Naive thymus-derived CD4-positive, alpha-beta T cell (primary cell): Measurements from ENCODE around the gene ITSN2. TPM values are rescaled to one million over a fixed set of nuclear protein-coding genes. Genes with fewer than 3 reads are reported as not detected.
A peak's percentile ranks its signal among the peaks of the same experiment; 100 is the strongest.

ENCODE experiments used
- ATAC-seq: fragments of 150-1000 bp; cut with Tn5 transposase; 2 replicates; pipeline ENCODE4 v1.10.0; 2021; ENCODE audit warnings: mild to moderate bottlenecking, moderate library complexity
- CTCF ChIA-PET: fragments of 350-600 bp; sonication (Branson Sonifier 250); formaldehyde crosslinking; loops from one replicate; lab custom pipeline; 2021; ENCODE audit warnings: antibody characterized with exemption; lab: Charles Lee
- POLR2A ChIA-PET: fragments of 350-600 bp; sonication (Branson Sonifier 250); formaldehyde crosslinking; loops from one replicate; lab custom pipeline; 2021; ENCODE audit warnings: antibody characterized with exemption, inconsistent platforms; lab: Charles Lee
- DNase-seq, 9 donors: peaks; one replicate each; pipeline versions ENCODE4 v3.0.0 to v3.0.0-alpha.2; 2020 to 2022; ENCODE audit warnings: mixed read lengths in 1 of 9
- H3K27ac ChIP-seq: one replicate; pipeline ENCODE4 v1.7.0; 2013; ENCODE audit warnings: mild to moderate bottlenecking, low read depth, low read length, moderate library complexity
- H3K27me3 ChIP-seq, 2 donors: one replicate each; pipeline ENCODE4 v1.7.0; 2013; ENCODE audit warnings: low read length in 2 of 2, mild to moderate bottlenecking in 2 of 2, moderate library complexity in 2 of 2; ENCODE audit not compliant: control insufficient read depth in 2 of 2, insufficient read depth in 2 of 2
- H3K36me3 ChIP-seq, 3 experiments: 1 replicate in 2 of 3; 2 replicates in 1 of 3; pipeline ENCODE4 v1.7.0; 2013; ENCODE audit warnings: low read length in 3 of 3, mild to moderate bottlenecking in 3 of 3, moderate library complexity in 1 of 3; ENCODE audit not compliant: insufficient read depth in 3 of 3, control insufficient read depth in 2 of 3
- H3K4me1 ChIP-seq, 2 donors: one replicate each; pipeline ENCODE4 v1.7.0; 2013; ENCODE audit warnings: low read length in 2 of 2, mild to moderate bottlenecking in 2 of 2, moderate library complexity in 1 of 2; ENCODE audit not compliant: control insufficient read depth in 2 of 2, insufficient read depth in 2 of 2
- H3K4me3 ChIP-seq: 2 replicates; pipeline ENCODE4 v1.7.0; 2013; ENCODE audit warnings: mild to moderate bottlenecking, low read length
- H3K9me3 ChIP-seq, 3 experiments: 1 replicate in 2 of 3; 2 replicates in 1 of 3; pipeline ENCODE4 v1.7.0; 2013; ENCODE audit warnings: low read length in 3 of 3; ENCODE audit not compliant: control insufficient read depth in 2 of 3
- H3K27ac Mint-ChIP-seq, 9 donors: one replicate each; pipeline ENCODE4 v1.8.0; 2020 to 2022; ENCODE audit warnings: mixed read lengths in 9 of 9, mild to moderate bottlenecking in 8 of 9, moderate library complexity in 5 of 9, inconsistent platforms in 2 of 9
- H3K27me3 Mint-ChIP-seq, 5 donors: one replicate each; pipeline ENCODE4 v1.8.0; 2021 to 2022; ENCODE audit warnings: mixed read lengths in 5 of 5, mild to moderate bottlenecking in 1 of 5
- H3K36me3 Mint-ChIP-seq, 5 donors: one replicate each; pipeline ENCODE4 v1.8.0; 2020 to 2022; ENCODE audit warnings: mixed read lengths in 5 of 5, mild to moderate bottlenecking in 3 of 5, inconsistent platforms in 1 of 5
- H3K4me1 Mint-ChIP-seq, 7 donors: one replicate each; pipeline ENCODE4 v1.8.0; 2020 to 2022; ENCODE audit warnings: mixed read lengths in 7 of 7, mild to moderate bottlenecking in 3 of 7, inconsistent platforms in 1 of 7
- H3K4me3 Mint-ChIP-seq, 10 donors: one replicate each; pipeline ENCODE4 v1.8.0; 2020 to 2022; ENCODE audit warnings: mild to moderate bottlenecking in 10 of 10, mixed read lengths in 10 of 10, moderate library complexity in 6 of 10, inconsistent platforms in 2 of 10
- H3K9me3 Mint-ChIP-seq, 11 donors: one replicate each; pipeline ENCODE4 v1.8.0; 2020 to 2022; ENCODE audit warnings: mixed read lengths in 11 of 11, mild to moderate bottlenecking in 4 of 11, inconsistent platforms in 1 of 11, moderate library complexity in 1 of 11
- intact Hi-C, 2 donors: fragments of 100-400 bp; cut with micrococcal nuclease; formaldehyde crosslinking; loops; one replicate each; pipeline ENCODE4 v1.15.1; 2023
- polyA plus RNA-seq, 2 donors: library from polyadenylated mRNA; unstranded; fragments of 300-500 nt; fragmentation: Illumina TruSeq; gene quantifications; one replicate each; pipeline ENCODE4 v1.2.3, GENCODE V29; 2021
- total RNA-seq, 6 experiments: library from RNA in 5 of 6; stranded (reverse) in 5 of 6; gene quantifications; 1 replicate in 5 of 6; 2 replicates in 1 of 6; pipeline ENCODE4 v1.2.3 and lab custom pipeline; 2021 to 2026

ITSN2 gene
- total and polyA plus RNA-seq, 7 experiments from 2014 or later: 53.0 to 133 (median 91.5) TPM

GRCh38 chr2:24221343-24222050 lies 138.8 kb downstream of the ITSN2 start:
- DNase-seq: no peak
- H3K4me1 ChIP-seq: no peaks in the 10 kb centered on the region
- no peak for ATAC-seq
- intact Hi-C loops: no loop called here
- Mint-ChIP-seq H3K27me3 (no peaks in the 10 kb centered on the region), H3K4me3 (no peak overlapping the region), H3K36me3 (peaks cover 0 to 44% (median 0%) of the 10 kb centered on the region in 5 donors), H3K27ac (peak overlapping the region in 1 of 9 donors; percentile 4), H3K9me3 (no peaks in the 10 kb centered on the region), H3K4me1 (peaks cover 0 to 1% (median 0%) of the 10 kb centered on the region in 7 donors)
- ChIA-PET POLR2A (no interaction called here), CTCF (no interaction called here)
- peaks cover 0 to 58% (median 4%) of the 10 kb centered on the region in 3 experiments for H3K36me3 ChIP-seq
- no peaks in the 10 kb centered on the region for H3K9me3 ChIP-seq
- no peak overlapping the region for H3K27ac ChIP-seq
- no peak overlapping the region for H3K4me3 ChIP-seq
- H3K27me3 ChIP-seq: no peaks in the 10 kb centered on the region

- no peak overlapping the region for H3K4me3 Mint-ChIP-seq
- peaks cover 0 to 44% (median 6%) of the 10 kb centered on the region in 5 donors for H3K36me3 Mint-ChIP-seq
- ChIA-PET CTCF (no interaction called here), POLR2A (no interaction called here)
- no peak for ATAC-seq
- DNase-seq: no peak
- H3K27me3 Mint-ChIP-seq: no peaks in the 10 kb centered on the region
- Histone ChIP-seq H3K27ac (no peak overlapping the region), H3K4me1 (no peaks in the 10 kb centered on the region), H3K9me3 (no peaks in the 10 kb centered on the region), H3K27me3 (no peaks in the 10 kb centered on the region), H3K4me3 (no peak overlapping the region), H3K36me3 (peaks cover 3 to 59% (median 11%) of the 10 kb centered on the region in 3 experiments)
- H3K9me3 Mint-ChIP-seq: no peaks in the 10 kb centered on the region
- peaks cover 0 to 5% (median 0%) of the 10 kb centered on the region in 7 donors for H3K4me1 Mint-ChIP-seq
- intact Hi-C loops: no loop called here
- H3K27ac Mint-ChIP-seq: no peak overlapping the region
Observed at GRCh38 chr2:24220554-24221291, 139.6 kb downstream of the ITSN2 start.

GRCh38 chr2:24214880-24215279 lies 145.5 kb downstream of the ITSN2 start:
- Histone ChIP-seq H3K9me3 (no peaks in the 10 kb centered on the region), H3K4me1 (peaks cover 0 to 4% of the 10 kb centered on the region in 2 donors), H3K4me3 (no peak overlapping the region), H3K27ac (no peak overlapping the region), H3K27me3 (no peaks in the 10 kb centered on the region), H3K36me3 (peaks cover 20 to 77% (median 22%) of the 10 kb centered on the region in 3 experiments)
- Mint-ChIP-seq H3K9me3 (no peaks in the 10 kb centered on the region), H3K4me1 (peaks cover 0 to 5% (median 3%) of the 10 kb centered on the region in 7 donors), H3K36me3 (peaks cover 12 to 61% (median 29%) of the 10 kb centered on the region in 5 donors), H3K4me3 (no peak overlapping the region), H3K27ac (peak overlapping the region in 2 of 9 donors; percentile 48 to 54), H3K27me3 (no peaks in the 10 kb centered on the region)
- ChIA-PET CTCF (no interaction called here), POLR2A (no interaction called here)
- no peak for ATAC-seq
- intact Hi-C loops: no loop called here
- no peak for DNase-seq

GRCh38 chr2:24211408-24211807 lies 148.9 kb downstream of the ITSN2 start:
- CTCF ChIA-PET: no interaction called here
- H3K27ac ChIP-seq: no peak overlapping the region

GRCh38 chr2:24210723-24211122 lies 149.6 kb downstream of the ITSN2 start:
- H3K36me3 ChIP-seq: peaks cover 18 to 85% (median 20%) of the 10 kb centered on the region in 3 experiments
- no peak overlapping the region for H3K27ac ChIP-seq
- ChIA-PET POLR2A (no interaction called here), CTCF (no interaction called here)
- Mint-ChIP-seq H3K27me3 (no peaks in the 10 kb centered on the region), H3K9me3 (no peaks in the 10 kb centered on the region), H3K36me3 (peaks cover 22 to 78% (median 48%) of the 10 kb centered on the region in 5 donors), H3K4me1 (peaks cover 0 to 5% (median 0%) of the 10 kb centered on the region in 7 donors), H3K27ac (peak overlapping the region in 1 of 9 donors; percentile 72), H3K4me3 (no peak overlapping the region)
- peaks cover 0 to 4% of the 10 kb centered on the region in 2 donors for H3K4me1 ChIP-seq
- no peak overlapping the region for H3K4me3 ChIP-seq
- no peaks in the 10 kb centered on the region for H3K27me3 ChIP-seq
- no peak for DNase-seq
- intact Hi-C loops: no loop called here
- no peaks in the 10 kb centered on the region for H3K9me3 ChIP-seq
- ATAC-seq: no peak

More at GRCh38 chr2:24211408-24211807, 148.9 kb downstream of the ITSN2 start:
- H3K27me3 ChIP-seq: no peaks in the 10 kb centered on the region
- H3K4me3 ChIP-seq: no peak overlapping the region
- Mint-ChIP-seq H3K4me1 (peaks cover 0 to 5% (median 3%) of the 10 kb centered on the region in 7 donors), H3K9me3 (no peaks in the 10 kb centered on the region), H3K4me3 (no peak overlapping the region), H3K36me3 (peaks cover 22 to 80% (median 49%) of the 10 kb centered on the region in 5 donors), H3K27me3 (no peaks in the 10 kb centered on the region), H3K27ac (peak overlapping the region in 1 of 9 donors; percentile 57)
- peaks cover 0 to 4% of the 10 kb centered on the region in 2 donors for H3K4me1 ChIP-seq
- DNase-seq (no peak), ATAC-seq (no peak)
- intact Hi-C loops: no loop called here
- H3K36me3 ChIP-seq: peaks cover 20 to 85% (median 27%) of the 10 kb centered on the region in 3 experiments
- no peaks in the 10 kb centered on the region for H3K9me3 ChIP-seq
- POLR2A ChIA-PET: no interaction called here

GRCh38 chr2:24210106-24210455 lies 150.3 kb downstream of the ITSN2 start:
- Histone ChIP-seq H3K9me3 (no peaks in the 10 kb centered on the region), H3K36me3 (peaks cover 12 to 90% (median 19%) of the 10 kb centered on the region in 3 experiments), H3K27ac (no peak overlapping the region), H3K4me1 (peaks cover 0 to 3% of the 10 kb centered on the region in 2 donors), H3K27me3 (no peaks in the 10 kb centered on the region), H3K4me3 (no peak overlapping the region)
- Mint-ChIP-seq H3K9me3 (no peaks in the 10 kb centered on the region), H3K27me3 (no peaks in the 10 kb centered on the region), H3K4me1 (peaks cover 0 to 3% (median 0%) of the 10 kb centered on the region in 7 donors), H3K36me3 (peaks cover 24 to 80% (median 54%) of the 10 kb centered on the region in 5 donors), H3K27ac (no peak overlapping the region), H3K4me3 (no peak overlapping the region)
- POLR2A ChIA-PET: no interaction called here
- no peak for DNase-seq
- intact Hi-C loops: no loop called here
- no peak for ATAC-seq
- CTCF ChIA-PET: no interaction called here
